ENCODE measurements around the gene SMARCD3.

DNA sequence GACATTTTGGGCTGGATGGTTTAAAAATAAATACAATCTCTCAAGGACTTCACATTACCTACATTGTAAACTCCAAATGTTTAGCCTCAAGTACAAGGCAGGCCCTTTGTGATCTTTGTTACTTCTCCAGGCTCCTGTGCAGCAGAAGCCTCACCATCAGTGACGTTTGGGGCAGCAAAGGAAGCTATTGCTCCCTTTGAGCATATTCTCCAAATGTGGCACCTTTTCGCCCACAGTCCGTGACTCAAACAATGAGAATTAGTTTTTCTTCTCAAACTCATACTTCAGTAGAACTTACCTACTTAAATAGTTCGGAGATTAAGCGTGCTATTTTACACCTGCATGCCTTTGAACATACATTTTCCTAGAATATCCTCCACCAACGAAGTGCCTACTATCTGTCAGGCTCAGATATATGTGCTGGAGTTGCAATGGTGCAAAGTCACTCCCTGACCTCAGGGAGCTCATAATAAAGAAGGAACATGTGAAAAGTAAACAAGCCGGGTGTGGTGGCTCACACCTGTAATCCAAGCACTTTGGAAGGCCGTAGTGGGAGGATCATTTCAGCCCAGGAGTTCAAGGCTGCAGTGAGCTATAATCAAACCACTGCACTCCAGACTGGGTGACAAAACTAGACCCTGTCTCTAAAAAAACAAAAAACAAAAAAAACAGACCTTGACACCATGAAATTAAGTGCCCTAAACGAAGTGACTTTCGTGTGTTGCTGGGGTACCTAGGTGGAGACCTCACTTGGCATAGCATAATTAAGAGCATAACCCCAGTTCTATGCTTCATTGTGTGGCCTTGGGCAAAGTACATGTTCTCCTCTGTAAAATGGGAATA is 20.2 kb downstream of the SMARCD3 start:
- TF ChIP-seq, protein P1, sequence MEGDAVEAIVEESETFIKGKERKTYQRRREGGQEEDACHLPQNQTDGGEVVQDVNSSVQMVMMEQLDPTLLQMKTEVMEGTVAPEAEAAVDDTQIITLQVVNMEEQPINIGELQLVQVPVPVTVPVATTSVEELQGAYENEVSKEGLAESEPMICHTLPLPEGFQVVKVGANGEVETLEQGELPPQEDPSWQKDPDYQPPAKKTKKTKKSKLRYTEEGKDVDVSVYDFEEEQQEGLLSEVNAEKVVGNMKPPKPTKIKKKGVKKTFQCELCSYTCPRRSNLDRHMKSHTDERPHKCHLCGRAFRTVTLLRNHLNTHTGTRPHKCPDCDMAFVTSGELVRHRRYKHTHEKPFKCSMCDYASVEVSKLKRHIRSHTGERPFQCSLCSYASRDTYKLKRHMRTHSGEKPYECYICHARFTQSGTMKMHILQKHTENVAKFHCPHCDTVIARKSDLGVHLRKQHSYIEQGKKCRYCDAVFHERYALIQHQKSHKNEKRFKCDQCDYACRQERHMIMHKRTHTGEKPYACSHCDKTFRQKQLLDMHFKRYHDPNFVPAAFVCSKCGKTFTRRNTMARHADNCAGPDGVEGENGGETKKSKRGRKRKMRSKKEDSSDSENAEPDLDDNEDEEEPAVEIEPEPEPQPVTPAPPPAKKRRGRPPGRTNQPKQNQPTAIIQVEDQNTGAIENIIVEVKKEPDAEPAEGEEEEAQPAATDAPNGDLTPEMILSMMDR (IDR thresholded peaks at IDR 0.05), result no peak
- TF ChIP-seq POLR2A (IDR thresholded peaks at IDR 0.05), result no peak

Measured in testis (tissue), 2 donors.